H7 (cell line): ENCODE data around the gene WTAP. TPM values are rescaled to one million over a fixed set of nuclear protein-coding genes. Genes with fewer than 3 reads are reported as not detected.
"Not testable (repeated sequence)": the region's sequence is repeated elsewhere in the genome, so short reads cannot be mapped to it uniquely, and the experiment has no call there.

Experiments
- DNase-seq: peaks from one replicate; pipeline ENCODE4 v3.0.0; 2012
- H3K27me3 ChIP-seq: 2 replicates; pipeline ENCODE4 v1.6.0; 2011; ENCODE audit warnings: mild to moderate bottlenecking, low read length; ENCODE audit not compliant: control insufficient read depth, insufficient read depth
- H3K36me3 ChIP-seq: replicated peaks from 2 replicates; pipeline ENCODE4 v1.5.1; 2011; ENCODE audit warnings: low read length; ENCODE audit not compliant: control insufficient read depth, insufficient read depth
- H3K4me3 ChIP-seq: 2 replicates; pipeline ENCODE4 v1.5.1; 2011; ENCODE audit warnings: low read depth, mild to moderate bottlenecking, control low read depth, low read length, moderate library complexity; ENCODE audit not compliant: insufficient read depth
- total RNA-seq: library from RNA; depleted of rRNA; stranded (reverse); fragments of >200 nt; shearing (Covaris generic); gene quantifications from 2 replicates; pipeline ENCODE4 v1.2.3, GENCODE V29; 2014

The WTAP gene
- total RNA-seq, 1 experiment from 2014 or later, result 58.1 TPM

- no peak overlapping the region for H3K4me3 ChIP-seq
- DNase-seq, result no peak
Measured at GRCh38 chr6:159689001-159689400, 38.3 kb upstream of the WTAP start.

GRCh38 chr6:159690135-159690534 is 37.2 kb upstream of the WTAP start:
- DNase-seq, H3K36me3 ChIP-seq, H3K27me3 ChIP-seq, H3K4me3 ChIP-seq: not testable (repeated sequence)

More at GRCh38 chr6:159689001-159689400, 38.3 kb upstream of the WTAP start:
- no peaks in the 10 kb centered on the region for H3K27me3 ChIP-seq
- H3K36me3 ChIP-seq, result peaks cover 6% of the 10 kb centered on the region

- peak; percentile 22 for DNase-seq
- no peaks in the 10 kb centered on the region for H3K27me3 ChIP-seq
- H3K4me3 ChIP-seq, result no peak overlapping the region; the same call in 1 of the 2 replicates
- peaks cover 2% of the 10 kb centered on the region for H3K36me3 ChIP-seq
Measured at GRCh38 chr6:159691133-159691962, 36.0 kb upstream of the WTAP start.

GRCh38 chr6:159691963-159692287 is 35.4 kb upstream of the WTAP start:
- H3K4me3 ChIP-seq, result peak overlapping the region; percentile 83
- peaks cover 2% of the 10 kb centered on the region for H3K36me3 ChIP-seq
- H3K27me3 ChIP-seq, result no peaks in the 10 kb centered on the region
- DNase-seq, result peak; percentile 32

GRCh38 chr6:159692303-159693127 is 34.8 kb upstream of the WTAP start:
- no peak for DNase-seq
- H3K36me3 ChIP-seq, result peaks cover 2% of the 10 kb centered on the region
- peak overlapping the region; percentile 83 for H3K4me3 ChIP-seq
- no peaks in the 10 kb centered on the region for H3K27me3 ChIP-seq

- Histone ChIP-seq H3K27me3 (no peaks in the 10 kb centered on the region), H3K36me3 (peaks cover 2% of the 10 kb centered on the region), H3K4me3 (peak within 1 kb of the TSS; percentile 83)
- peak; percentile 96 for DNase-seq
Measured at GRCh38 chr6:159693128-159693893, 34.0 kb upstream of the WTAP start, which contains the start of gene SOD2. Gene SOD2 (minus strand): TSS chr6:159693241. CDS start chr6:159693167, 74 bp downstream.

GRCh38 chr6:159693894-159694545 is 33.3 kb upstream of the WTAP start:
- peak; percentile 23 for DNase-seq
- Histone ChIP-seq H3K27me3 (no peaks in the 10 kb centered on the region), H3K36me3 (peaks cover 1% of the 10 kb centered on the region), H3K4me3 (peak overlapping the region; percentile 83)

- H3K27me3 ChIP-seq, result no peaks in the 10 kb centered on the region
- no peaks in the 10 kb centered on the region for H3K36me3 ChIP-seq
- no peak overlapping the region for H3K4me3 ChIP-seq
- DNase-seq, result no peak
Measured at GRCh38 chr6:159695984-159696383, 31.3 kb upstream of the WTAP start.

GRCh38 chr6:159700970-159701369 is 26.3 kb upstream of the WTAP start:
- H3K27me3 ChIP-seq, result no peaks in the 10 kb centered on the region
- H3K4me3 ChIP-seq, result no peak overlapping the region
- no peak for DNase-seq
- no peaks in the 10 kb centered on the region for H3K36me3 ChIP-seq

GRCh38 chr6:159701413-159701999 is 25.8 kb upstream of the WTAP start:
- no peak overlapping the region for H3K4me3 ChIP-seq
- H3K27me3 ChIP-seq, result no peaks in the 10 kb centered on the region
- H3K36me3 ChIP-seq, result no peaks in the 10 kb centered on the region
- no peak for DNase-seq

GRCh38 chr6:159710603-159711002 is 16.7 kb upstream of the WTAP start:
- H3K27me3 ChIP-seq, H3K36me3 ChIP-seq, DNase-seq, H3K4me3 ChIP-seq: not testable (repeated sequence)

- not testable (repeated sequence) for H3K36me3 ChIP-seq, H3K27me3 ChIP-seq, H3K4me3 ChIP-seq, DNase-seq
Measured at GRCh38 chr6:159712389-159712788, 14.9 kb upstream of the WTAP start.

- Histone ChIP-seq H3K4me3 (no peak overlapping the region), H3K36me3 (no peaks in the 10 kb centered on the region; the same call in 1 of the 2 replicates), H3K27me3 (no peaks in the 10 kb centered on the region)
- no peak for DNase-seq
Measured at GRCh38 chr6:159713984-159714383, 13.3 kb upstream of the WTAP start.

- H3K4me3 ChIP-seq, result no peak overlapping the region
- DNase-seq, result no peak
- no peaks in the 10 kb centered on the region; the same call in 1 of the 2 replicates for H3K36me3 ChIP-seq
- no peaks in the 10 kb centered on the region for H3K27me3 ChIP-seq
Measured at GRCh38 chr6:159714404-159714803, 12.9 kb upstream of the WTAP start.
